ENCODE results near the gene SLBP.

Gene SLBP

GRCh38 chr4:1661695-1662094, 50.4 kb downstream of the SLBP start:
- H3K9ac ChIP-seq (ENCODE audit: insufficient read length, low read depth) = no peak overlapping the region
- TF ChIP-seq YY1 (IDR thresholded peaks at IDR 0.05; ENCODE audit: insufficient read depth, insufficient read length) (no peak), ZNF274 (IDR thresholded peaks at IDR 0.05; ENCODE audit: low read depth, low read length) (no peak), SUZ12 (IDR thresholded peaks at IDR 0.05; ENCODE audit: extremely low read depth, insufficient read depth, insufficient read length) (no peak)
- no peak overlapping the region for H3K4me3 ChIP-seq (ENCODE audit: insufficient read length, low read depth)

GRCh38 chr4:1660948-1661677, 51.0 kb downstream of the SLBP start:
- TF ChIP-seq SUZ12 (IDR thresholded peaks at IDR 0.05; ENCODE audit: extremely low read depth, insufficient read depth, insufficient read length) = no peak
- peak overlapping the region; percentile 42 for H3K9ac ChIP-seq (ENCODE audit: insufficient read length, low read depth)
- H3K4me1 ChIP-seq (ENCODE audit: insufficient read depth, insufficient read length) = peaks cover 10% of the 10 kb centered on the region
- H3K36me3 ChIP-seq (ENCODE audit: insufficient read depth, insufficient read length, low read length) = no peaks in the 10 kb centered on the region
- no peak for DNase-seq (ENCODE audit: low read depth, low spot score)
- H3K4me3 ChIP-seq (ENCODE audit: insufficient read length, low read depth) = no peak overlapping the region
- H3K9me3 ChIP-seq (ENCODE audit: insufficient read depth, low read length) = no peaks in the 10 kb centered on the region
- H3K27me3 ChIP-seq (ENCODE audit: insufficient read depth, insufficient read length) = no peaks in the 10 kb centered on the region

More at GRCh38 chr4:1661695-1662094, 50.4 kb downstream of the SLBP start:
- Histone ChIP-seq H3K9me3 (ENCODE audit: insufficient read depth, low read length) (no peaks in the 10 kb centered on the region), H3K36me3 (ENCODE audit: insufficient read depth, insufficient read length, low read length) (no peaks in the 10 kb centered on the region), H3K4me1 (ENCODE audit: insufficient read depth, insufficient read length) (peaks cover 10% of the 10 kb centered on the region), H3K27me3 (ENCODE audit: insufficient read depth, insufficient read length) (no peaks in the 10 kb centered on the region)
- DNase-seq (ENCODE audit: low read depth, low spot score) = no peak

- Histone ChIP-seq H3K9ac (ENCODE audit: insufficient read length, low read depth) (peak overlapping the region; percentile 21), H3K36me3 (ENCODE audit: insufficient read depth, insufficient read length, low read length) (no peaks in the 10 kb centered on the region), H3K9me3 (ENCODE audit: insufficient read depth, low read length) (no peaks in the 10 kb centered on the region), H3K4me1 (ENCODE audit: insufficient read depth, insufficient read length) (peaks cover 10% of the 10 kb centered on the region), H3K27me3 (ENCODE audit: insufficient read depth, insufficient read length) (no peaks in the 10 kb centered on the region), H3K4me3 (ENCODE audit: insufficient read length, low read depth) (no peak overlapping the region)
- no peak for DNase-seq (ENCODE audit: low read depth, low spot score)
- TF ChIP-seq SUZ12 (IDR thresholded peaks at IDR 0.05; ENCODE audit: extremely low read depth, insufficient read depth, insufficient read length) (no peak), YY1 (IDR thresholded peaks at IDR 0.05; ENCODE audit: insufficient read depth, insufficient read length) (no peak), ZNF274 (IDR thresholded peaks at IDR 0.05; ENCODE audit: low read depth, low read length) (no peak)
Measured at GRCh38 chr4:1659104-1660043, 52.7 kb downstream of the SLBP start.

- Histone ChIP-seq H3K9me3 (ENCODE audit: insufficient read depth, low read length) (no peaks in the 10 kb centered on the region), H3K9ac (ENCODE audit: insufficient read length, low read depth) (no peak overlapping the region), H3K27me3 (ENCODE audit: insufficient read depth, insufficient read length) (no peaks in the 10 kb centered on the region), H3K36me3 (ENCODE audit: insufficient read depth, insufficient read length, low read length) (no peaks in the 10 kb centered on the region), H3K4me3 (ENCODE audit: insufficient read length, low read depth) (no peak overlapping the region), H3K4me1 (ENCODE audit: insufficient read depth, insufficient read length) (peaks cover 10% of the 10 kb centered on the region)
- TF ChIP-seq YY1 (IDR thresholded peaks at IDR 0.05; ENCODE audit: insufficient read depth, insufficient read length) (no peak), SUZ12 (IDR thresholded peaks at IDR 0.05; ENCODE audit: extremely low read depth, insufficient read depth, insufficient read length) (no peak), ZNF274 (IDR thresholded peaks at IDR 0.05; ENCODE audit: low read depth, low read length) (no peak)
- DNase-seq (ENCODE audit: low read depth, low spot score) = no peak
Measured at GRCh38 chr4:1658581-1658980, 53.5 kb downstream of the SLBP start.

- Histone ChIP-seq H3K9me3 (ENCODE audit: insufficient read depth, low read length) (no peaks in the 10 kb centered on the region), H3K27me3 (ENCODE audit: insufficient read depth, insufficient read length) (no peaks in the 10 kb centered on the region), H3K4me3 (ENCODE audit: insufficient read length, low read depth) (no peak overlapping the region), H3K9ac (ENCODE audit: insufficient read length, low read depth) (no peak overlapping the region), H3K36me3 (ENCODE audit: insufficient read depth, insufficient read length, low read length) (no peaks in the 10 kb centered on the region), H3K4me1 (ENCODE audit: insufficient read depth, insufficient read length) (peaks cover 10% of the 10 kb centered on the region)
- TF ChIP-seq ZNF274 (IDR thresholded peaks at IDR 0.05; ENCODE audit: low read depth, low read length) (no peak), SUZ12 (IDR thresholded peaks at IDR 0.05; ENCODE audit: extremely low read depth, insufficient read depth, insufficient read length) (no peak), YY1 (IDR thresholded peaks at IDR 0.05; ENCODE audit: insufficient read depth, insufficient read length) (no peak)
- DNase-seq (ENCODE audit: low read depth, low spot score) = no peak
Measured at GRCh38 chr4:1658146-1658545, 54.0 kb downstream of the SLBP start.

GRCh38 chr4:1656986-1657385, 55.1 kb downstream of the SLBP start:
- Histone ChIP-seq H3K9me3 (ENCODE audit: insufficient read depth, low read length) (no peaks in the 10 kb centered on the region), H3K9ac (ENCODE audit: insufficient read length, low read depth) (no peak overlapping the region), H3K36me3 (ENCODE audit: insufficient read depth, insufficient read length, low read length) (no peaks in the 10 kb centered on the region), H3K27me3 (ENCODE audit: insufficient read depth, insufficient read length) (no peaks in the 10 kb centered on the region), H3K4me3 (ENCODE audit: insufficient read length, low read depth) (no peak overlapping the region), H3K4me1 (ENCODE audit: insufficient read depth, insufficient read length) (peaks cover 10% of the 10 kb centered on the region)
- TF ChIP-seq SUZ12 (IDR thresholded peaks at IDR 0.05; ENCODE audit: extremely low read depth, insufficient read depth, insufficient read length) (no peak), YY1 (IDR thresholded peaks at IDR 0.05; ENCODE audit: insufficient read depth, insufficient read length) (no peak), ZNF274 (IDR thresholded peaks at IDR 0.05; ENCODE audit: low read depth, low read length) (no peak)
- DNase-seq (ENCODE audit: low read depth, low spot score) = no peak

GRCh38 chr4:1656132-1656531, 56.0 kb downstream of the SLBP start:
- Histone ChIP-seq H3K9me3 (ENCODE audit: insufficient read depth, low read length) (no peaks in the 10 kb centered on the region), H3K9ac (ENCODE audit: insufficient read length, low read depth) (no peak overlapping the region), H3K4me3 (ENCODE audit: insufficient read length, low read depth) (no peak overlapping the region), H3K4me1 (ENCODE audit: insufficient read depth, insufficient read length) (peaks cover 9% of the 10 kb centered on the region), H3K27me3 (ENCODE audit: insufficient read depth, insufficient read length) (no peaks in the 10 kb centered on the region), H3K36me3 (ENCODE audit: insufficient read depth, insufficient read length, low read length) (no peaks in the 10 kb centered on the region)
- no peak for DNase-seq (ENCODE audit: low read depth, low spot score)
- TF ChIP-seq ZNF274 (IDR thresholded peaks at IDR 0.05; ENCODE audit: low read depth, low read length) = no peak
- TF ChIP-seq YY1 (IDR thresholded peaks at IDR 0.05; ENCODE audit: insufficient read depth, insufficient read length) = no peak
- no peak for TF ChIP-seq SUZ12 (IDR thresholded peaks at IDR 0.05; ENCODE audit: extremely low read depth, insufficient read depth, insufficient read length)
